GM19395 (cell line): ENCODE results near the gene EML6.

Source experiments
- ATAC-seq: cut with Tn5 transposase; IDR thresholded peaks from one replicate; pipeline ENCODE4 v1.9.1; 2021; ENCODE audit warnings: mild to moderate bottlenecking, moderate library complexity; ENCODE audit not compliant: unreplicated experiment

EML6 gene

DNA sequence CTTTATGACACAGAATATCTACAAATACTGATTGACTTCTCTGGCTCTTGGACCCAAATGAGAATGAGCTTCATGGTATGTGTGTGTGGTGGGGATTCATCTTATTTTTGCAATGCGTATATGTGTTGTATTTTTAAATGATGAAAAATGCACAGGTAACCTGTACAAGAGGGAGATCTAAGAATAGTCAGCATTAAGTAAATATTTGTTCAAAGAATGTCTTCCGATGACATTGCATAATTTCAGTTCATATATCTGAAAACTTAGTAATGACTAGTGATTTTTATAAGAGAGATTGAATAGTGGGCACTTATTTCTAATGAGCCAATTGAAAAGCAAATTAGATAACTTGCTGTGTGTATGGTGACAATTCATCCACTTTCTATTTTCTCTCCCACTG, 66.4 kb downstream of the EML6 start:
- ATAC-seq: no peak

DNA sequence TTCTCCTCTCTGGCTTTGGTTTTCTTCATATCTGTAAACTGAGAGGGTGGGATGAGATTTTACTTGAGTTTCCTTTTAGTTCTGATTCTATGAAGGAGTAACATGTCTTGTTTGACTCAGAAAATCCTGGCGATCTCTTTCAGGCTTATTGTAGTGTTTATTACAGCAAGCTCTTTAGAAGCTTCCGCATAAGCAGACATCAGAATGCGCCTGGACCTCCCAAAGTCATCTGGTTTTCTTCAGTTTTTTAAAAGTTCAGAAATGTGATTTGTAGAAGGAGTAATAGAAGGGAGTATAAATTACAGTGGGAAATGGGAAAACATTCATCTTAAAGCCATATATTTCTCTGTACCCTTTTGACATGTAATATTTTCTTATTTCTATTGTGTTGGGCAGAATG, 68.4 kb downstream of the EML6 start:
- no peak for ATAC-seq

DNA sequence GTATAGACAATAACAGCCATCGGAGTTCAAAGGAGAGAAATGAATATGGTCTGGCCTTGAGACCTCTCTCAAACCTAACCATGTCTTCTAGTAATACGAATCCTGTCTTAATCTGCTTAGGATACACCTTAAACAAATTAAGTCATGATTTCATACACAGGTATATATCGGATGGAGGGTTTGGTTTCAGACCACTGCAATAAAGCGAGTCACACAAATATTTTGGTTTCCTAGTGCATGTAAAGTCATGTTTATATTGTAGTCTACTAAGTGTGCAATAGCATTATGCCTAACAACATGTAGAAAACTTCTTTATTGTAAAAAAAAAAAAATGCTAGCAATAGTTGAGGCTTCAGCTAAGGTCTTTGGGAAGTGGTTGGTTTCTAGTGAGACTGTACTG, 73.8 kb downstream of the EML6 start:
- ATAC-seq: no peak

DNA sequence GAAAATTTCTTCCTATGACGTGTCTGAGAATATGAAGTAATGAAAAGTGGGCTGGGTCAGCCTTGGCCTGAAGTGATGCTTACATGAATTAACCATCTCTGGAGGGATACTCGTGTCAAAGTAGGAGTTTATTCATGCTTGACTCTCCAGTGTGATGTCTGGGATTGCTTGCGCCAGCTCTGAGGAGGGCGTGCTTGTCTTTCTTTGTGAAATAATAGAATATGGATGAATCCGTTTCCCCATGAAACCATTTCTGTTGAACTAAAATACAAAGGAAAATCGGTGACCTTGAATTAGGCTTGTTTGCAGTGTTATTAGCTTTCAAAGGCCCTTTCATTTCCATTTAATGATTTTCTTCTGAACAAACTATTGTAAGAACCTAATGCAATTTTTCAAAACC, 77.9 kb downstream of the EML6 start:
- no peak for ATAC-seq

DNA sequence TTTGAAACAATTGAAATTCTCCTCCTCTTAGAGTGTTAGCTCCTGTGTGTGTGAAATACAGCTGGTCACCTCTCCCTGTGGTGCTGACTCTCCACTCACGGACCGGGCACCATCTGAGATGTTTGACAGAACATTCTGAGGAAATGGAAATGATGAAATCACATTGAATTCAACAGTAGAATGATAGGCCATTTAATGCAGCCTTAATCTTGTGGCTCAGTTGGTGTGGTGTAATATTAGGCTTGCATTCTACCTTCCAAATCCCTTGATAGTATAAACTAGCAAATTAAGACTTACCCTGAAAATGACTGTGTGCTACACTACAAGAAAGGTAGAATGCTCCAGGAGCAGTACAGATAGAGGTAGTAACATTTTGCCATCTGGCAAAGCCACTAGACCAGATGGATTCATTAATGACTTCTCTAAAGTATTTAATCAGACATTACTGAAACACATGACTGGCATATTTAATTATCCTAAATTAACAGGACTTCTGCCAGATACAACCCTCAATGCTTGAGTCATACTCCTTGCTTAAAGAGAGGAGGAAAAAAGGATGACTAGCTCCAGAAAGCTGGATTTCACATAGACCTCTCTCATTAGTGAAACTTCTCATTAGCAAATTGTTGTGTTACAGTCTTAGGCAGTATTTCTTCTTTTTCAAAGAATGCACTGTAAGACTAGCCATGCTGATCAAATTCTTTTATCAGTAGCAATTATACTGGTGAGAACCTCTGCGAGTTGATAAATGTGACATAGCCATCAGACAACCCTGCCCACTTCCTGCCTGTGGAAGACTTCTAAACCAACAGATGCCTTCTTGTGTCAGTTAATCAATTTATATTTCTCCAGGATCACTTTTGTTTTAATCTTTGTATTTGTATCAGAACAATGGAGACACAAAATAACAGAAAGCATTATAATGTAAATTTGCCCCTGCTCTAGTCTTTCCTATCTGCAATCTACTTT, 80.6 kb downstream of the EML6 start:
- ATAC-seq: no peak

DNA sequence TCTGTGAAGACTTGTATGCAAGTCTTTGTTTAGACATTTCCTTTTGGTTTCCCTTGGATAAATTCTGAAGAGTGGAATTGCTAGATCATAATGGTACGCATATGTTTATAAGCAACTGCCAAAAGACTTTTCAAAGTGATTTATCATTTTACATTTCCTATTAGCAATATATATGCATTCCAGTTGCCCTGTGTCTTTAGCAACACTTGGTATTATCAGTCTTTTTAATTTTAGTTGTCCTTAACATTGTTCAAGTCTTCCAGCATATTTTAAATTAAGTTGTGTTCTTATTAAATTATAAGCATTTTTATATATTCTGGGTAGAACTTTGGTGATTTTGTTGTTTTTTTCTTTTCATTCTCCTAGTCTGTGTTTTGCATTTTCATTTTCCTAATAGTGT, 81.8 kb downstream of the EML6 start:
- ATAC-seq: no peak

DNA sequence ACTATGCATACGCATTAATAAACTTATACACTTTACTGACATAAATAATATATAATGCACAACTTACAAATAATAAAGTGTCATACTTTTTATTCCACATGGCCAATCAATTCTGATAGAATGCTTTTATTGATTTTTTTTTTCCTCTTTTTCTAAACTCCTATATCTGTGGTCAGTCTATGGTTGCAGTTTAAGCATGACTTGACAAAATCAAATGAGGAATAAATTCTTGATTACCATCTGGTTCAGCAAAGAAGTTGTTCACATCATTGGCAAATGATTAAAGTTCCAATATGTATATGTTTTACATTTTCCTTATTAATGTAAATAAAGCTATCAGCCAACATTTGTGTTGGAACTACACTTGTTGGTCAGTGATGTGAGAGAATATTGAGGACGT, 83.5 kb downstream of the EML6 start:
- ATAC-seq: no peak

DNA sequence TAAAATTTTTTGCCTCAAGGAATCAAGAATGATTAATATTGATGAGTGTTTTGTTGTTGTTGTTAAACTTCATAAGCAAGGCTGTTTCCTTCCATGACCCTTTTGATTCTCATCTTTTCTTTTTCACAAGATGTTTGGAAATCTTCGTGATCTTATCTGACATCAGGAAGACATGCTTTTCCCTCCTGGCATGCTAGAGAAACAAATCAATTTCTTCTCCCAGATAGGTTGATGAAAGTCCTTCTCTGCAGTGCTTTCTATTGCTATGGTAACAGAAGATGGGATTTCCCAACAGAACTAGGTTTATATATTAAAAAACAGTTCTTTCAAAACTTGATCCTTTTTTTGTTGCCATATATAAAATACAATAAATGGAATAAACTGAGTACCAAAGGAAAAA, 85.2 kb downstream of the EML6 start:
- ATAC-seq: no peak

DNA sequence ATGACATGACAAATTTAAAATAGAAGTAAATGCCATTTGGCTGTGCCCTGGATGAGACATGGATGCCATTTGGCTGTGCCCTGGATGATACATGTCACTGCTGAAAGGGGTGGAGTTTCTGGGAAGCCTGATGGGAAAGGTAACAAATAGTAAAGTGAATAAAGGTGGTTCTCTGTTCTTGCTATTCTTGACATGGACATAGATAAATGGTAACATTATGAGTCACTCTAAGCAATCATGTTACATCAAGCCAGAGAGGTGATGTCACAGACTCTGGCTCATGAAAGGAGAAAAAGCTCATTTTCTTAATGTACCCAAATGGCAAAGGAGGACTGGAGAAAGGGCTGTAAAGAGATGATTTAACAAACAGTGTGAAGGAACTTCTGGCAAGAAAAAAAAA, 86.4 kb downstream of the EML6 start:
- no peak for ATAC-seq

DNA sequence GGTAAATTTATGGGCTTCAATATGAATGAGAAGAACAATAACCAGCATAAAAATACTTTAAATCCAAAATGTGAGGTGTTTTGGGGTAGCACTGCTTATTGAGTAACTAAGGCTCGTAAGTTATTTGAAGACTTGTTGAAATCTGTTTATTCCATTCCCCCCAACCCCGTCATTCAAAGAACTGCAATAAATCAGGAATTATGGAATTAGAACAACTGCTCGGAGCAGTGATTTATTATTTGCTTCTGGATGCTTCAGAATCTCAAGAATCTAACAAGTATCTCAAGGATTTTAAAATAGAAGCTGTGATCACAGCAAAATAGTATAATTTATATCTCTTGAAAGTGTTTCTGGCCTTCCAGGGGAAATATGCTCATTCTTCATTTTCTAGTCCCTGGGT, 86.8 kb downstream of the EML6 start:
- ATAC-seq: no peak

DNA sequence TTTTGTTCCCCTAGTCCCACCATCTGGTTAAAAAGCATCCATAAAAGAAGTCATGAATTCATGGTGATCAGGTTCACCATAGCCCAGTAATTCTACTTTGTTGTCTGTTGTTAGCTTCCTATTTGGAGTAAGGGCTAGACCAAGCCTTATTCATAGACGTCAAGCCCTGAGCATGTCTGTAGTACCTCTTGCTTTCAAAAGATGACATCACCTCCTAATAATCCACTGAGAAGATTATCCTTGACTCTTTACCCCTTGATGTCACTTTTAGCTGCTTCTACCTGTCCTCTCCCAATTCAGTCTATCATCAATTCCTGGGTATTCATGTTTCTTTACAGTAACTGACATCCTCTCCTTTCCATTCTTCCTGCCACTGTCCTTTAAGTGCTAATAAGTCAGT, 90.1 kb downstream of the EML6 start:
- no peak for ATAC-seq

DNA sequence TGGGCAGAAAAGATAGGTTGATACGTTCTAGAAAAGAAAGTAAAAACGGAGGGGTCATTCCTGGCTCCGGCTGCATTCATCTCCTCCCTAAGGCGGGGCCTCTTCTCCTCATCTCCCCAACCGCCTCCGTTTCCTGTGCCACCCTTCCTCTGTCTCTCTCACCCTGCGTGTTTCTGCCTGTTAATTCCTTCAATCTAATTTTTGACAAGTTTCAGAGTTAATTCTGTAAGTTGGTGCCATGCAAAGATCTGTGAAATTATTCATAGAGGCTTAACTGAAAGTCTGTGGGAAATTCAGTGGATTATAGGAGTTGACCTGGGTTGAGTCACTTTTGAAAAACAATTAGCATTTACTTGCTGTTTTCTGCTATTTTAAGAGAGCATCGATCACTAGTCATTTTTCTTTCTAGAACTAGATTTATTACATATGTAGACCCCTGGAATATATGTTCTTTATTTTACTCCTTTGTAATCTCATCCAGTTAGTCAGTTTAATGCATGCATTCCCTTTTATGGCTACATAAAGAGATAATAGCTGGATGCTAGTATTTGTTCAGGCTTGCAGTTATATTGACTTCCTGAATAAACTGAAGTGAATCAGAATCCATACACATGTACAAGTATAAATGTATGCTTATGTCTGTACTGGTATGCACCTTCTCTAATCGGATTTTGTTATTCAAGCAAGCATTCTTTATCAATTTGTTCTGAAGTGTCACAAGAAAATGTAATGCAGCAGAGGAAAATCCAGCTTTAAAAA, 91.1 kb downstream of the EML6 start:
- no peak for ATAC-seq

DNA sequence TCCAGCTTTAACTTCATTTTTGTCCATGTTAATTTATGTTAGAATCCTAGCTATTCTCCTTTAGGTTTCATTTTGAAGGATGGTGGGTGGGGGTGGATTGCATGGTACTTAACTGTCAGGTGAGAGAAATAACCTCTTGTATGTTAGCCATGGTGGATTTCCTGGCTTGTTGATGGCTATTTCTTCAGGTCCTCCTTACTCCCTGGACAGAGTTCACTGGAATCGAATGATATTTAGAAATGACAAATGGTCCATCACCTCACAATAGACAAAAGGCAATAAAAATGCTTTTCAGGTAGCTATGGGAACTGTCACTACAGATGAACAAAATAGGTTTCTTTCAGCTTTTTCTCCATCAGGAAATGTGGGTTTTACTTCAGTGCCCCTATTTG, 91.7 kb downstream of the EML6 start:
- no peak for ATAC-seq

DNA sequence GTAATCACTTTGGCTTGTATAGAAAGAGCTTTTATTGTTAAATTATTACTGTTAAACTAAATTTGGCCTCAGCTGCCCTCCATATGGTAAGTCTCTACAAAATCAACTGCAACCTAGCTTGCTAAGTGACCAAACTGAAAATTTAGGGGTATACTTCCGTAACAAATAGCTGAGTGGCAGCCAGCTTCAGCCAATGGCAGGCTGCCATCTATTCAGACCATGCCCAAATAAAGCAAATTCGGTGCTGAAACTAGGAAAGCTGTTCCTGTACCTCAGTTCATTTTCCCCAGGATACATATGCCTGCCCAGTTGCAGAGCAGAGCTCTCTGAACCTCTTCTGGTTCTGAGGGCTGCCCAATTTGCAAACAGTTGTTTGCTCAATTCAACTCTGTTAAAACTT, 94.8 kb downstream of the EML6 start:
- ATAC-seq: no peak

DNA sequence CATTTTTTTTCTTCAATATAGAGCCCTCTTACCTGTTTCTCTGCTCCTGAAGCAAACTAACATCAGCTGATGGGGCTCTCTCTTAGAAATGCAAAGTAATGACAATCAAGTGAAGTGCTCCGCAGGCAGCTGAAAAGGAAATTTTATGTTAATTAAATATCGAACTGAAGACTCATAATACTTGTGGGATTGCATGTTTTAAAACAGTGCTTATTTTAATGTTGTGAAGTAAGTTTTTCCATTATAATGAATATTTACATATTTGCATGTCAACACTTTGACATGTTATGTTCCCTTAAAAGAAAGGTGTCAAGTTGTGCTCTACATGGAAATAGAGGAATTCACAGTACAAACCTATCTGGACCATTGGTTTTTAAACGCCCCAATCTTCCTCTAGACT, 97.1 kb downstream of the EML6 start:
- no peak for ATAC-seq

DNA sequence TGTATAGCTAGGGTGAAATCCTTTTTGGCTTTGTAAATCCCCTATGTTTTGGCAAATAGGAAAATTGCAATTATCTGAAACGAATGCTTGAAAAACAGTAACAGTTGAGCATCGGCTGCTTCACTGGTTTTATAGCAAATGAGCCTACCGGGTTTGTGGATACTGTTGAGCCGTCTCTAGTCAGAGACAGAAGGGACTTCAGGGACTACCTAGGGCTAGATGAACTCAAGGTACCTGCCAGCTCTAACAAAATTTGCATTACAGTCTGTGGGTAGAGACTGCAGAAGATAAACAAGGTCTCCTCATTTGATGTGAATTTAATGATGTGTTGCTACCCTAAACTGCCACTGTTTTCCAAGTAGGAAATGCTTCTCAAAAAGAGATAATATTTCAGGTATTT, 101.1 kb downstream of the EML6 start:
- no peak for ATAC-seq

DNA sequence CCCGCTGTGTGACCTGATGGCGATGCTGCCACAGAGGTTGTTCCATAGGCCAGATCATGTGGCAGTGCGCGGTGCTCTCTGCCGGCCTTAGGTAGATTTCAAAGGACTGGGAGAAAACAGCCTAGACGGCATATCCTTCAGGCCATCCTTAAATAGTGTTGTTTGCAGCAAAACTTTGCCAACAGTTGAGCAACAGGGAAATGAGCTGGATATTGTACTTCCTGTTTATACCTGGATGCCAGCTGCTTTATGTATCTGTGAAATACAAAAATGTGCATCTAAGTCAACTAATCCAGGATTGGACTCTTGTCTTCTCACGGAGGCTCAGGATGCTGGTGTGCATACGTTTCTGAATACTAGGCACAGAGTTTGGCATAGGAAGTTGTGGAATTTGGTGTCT, 107.1 kb downstream of the EML6 start:
- no peak for ATAC-seq

DNA sequence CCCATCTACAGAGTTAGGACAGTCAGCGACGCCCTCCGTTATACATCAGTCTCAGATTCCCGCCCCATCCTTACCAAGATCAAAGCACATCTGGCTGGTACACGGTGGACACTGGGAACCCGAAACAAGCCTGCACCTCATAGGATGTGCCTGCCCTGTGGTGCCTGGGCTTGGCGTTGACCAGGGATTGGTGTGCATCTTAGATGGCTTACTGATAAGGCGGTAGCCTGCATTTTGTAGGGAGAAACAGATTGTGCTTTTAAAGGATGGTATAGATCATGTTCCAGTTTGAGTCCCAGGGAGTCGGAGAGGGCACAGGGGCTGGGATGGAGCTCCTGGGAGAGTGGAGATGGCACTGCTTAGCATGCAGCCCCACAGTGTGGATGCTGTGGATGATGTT, 108.0 kb downstream of the EML6 start:
- ATAC-seq: no peak

DNA sequence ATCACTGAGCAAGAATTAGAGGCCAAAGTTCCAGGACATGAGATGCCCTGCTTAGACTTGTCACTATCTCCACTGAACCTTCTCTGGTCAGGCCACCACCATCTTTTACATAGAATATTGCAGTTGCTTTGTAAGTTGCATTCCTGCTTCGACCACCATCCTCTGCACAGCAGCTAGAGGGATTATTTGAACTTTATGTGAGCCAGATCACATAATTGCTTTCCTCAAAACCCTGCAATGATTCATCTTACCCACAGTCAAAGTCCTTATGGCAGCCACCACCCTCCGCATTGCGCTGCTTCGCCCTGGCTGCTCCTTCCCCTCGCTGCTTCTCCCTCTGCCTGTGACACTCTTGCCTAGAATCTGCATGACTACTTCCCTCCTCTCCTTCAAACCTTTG, 111.3 kb downstream of the EML6 start:
- no peak for ATAC-seq

DNA sequence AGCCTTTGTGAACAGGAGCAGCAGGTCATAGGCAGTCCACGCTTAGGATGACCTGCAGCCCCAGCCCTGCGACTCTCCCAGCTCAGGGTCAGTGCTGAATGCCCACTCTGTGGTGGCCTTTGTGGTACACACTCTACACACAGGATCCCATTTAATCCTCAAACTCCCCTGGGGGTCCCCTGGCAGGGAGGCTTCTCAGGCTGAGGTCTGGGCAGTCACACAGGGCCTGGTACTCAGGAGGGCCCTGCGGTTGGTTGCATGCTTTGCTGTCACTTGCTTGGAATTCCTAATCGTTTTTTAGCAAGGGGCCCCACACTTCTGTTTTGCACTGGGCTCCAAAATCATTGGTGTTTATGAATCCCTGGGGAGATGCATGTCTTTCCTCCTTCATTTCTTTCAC, 113.0 kb downstream of the EML6 start:
- ATAC-seq: no peak

DNA sequence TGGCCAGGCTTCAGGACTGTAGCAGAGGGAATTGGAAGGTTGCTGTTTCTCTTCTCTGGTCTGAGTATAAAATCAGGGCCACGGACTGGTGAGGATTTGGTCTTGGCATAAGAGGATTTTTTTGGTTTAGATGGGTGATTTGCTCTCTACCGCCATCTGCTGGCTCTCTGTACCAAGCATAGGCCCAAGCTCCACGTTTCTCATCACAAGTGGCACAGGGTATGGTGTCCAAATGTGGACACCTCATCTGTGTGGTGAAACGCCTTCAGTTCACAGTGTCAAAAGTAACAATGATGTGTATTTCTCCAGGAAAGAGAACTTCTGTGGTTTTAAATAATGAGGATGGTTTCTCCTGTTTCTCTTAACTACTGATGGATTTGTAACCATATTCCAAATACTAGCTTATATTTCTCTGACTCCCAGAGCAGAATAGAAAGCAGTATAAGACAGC, 115.1 kb downstream of the EML6 start:
- ATAC-seq: peak; percentile 77
